ENCODE measurements around the gene TBC1D4.

The TBC1D4 gene

DNA sequence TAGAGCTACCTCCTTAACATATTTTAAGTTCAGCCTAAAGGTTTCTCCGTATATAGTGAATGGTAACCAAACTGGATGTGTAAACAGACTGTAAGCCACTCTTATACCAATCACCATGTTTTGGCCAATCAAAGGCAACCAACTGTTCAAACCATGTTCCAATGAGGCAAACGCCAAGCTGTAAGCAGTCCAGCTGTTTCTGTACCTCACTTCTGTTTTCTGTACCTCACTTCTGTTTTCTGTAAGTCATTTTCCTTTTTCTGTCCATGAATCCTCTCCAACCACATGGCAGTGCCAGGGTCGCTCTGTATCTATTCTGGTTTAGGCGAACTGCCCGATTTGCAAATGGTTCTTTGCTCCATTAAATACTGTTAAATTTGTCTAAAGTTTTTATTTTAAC, 31.3 kb upstream of the TBC1D4 start:
- TF ChIP-seq SIN3A (IDR thresholded peaks at IDR 0.05; ENCODE audit: borderline replicate concordance, insufficient read depth, low read length) (no peak), POLR2AphosphoS5 (IDR thresholded peaks at IDR 0.05; ENCODE audit: low read depth, low read length) (no peak), FOXP2 (optimal IDR thresholded peaks at IDR 0.05; ENCODE audit: borderline replicate concordance, extremely low read depth, extremely low read length, insufficient read depth) (no peak), TAF1 (IDR thresholded peaks at IDR 0.05; ENCODE audit: borderline replicate concordance, insufficient read depth, low read length) (no peak)
- TF ChIP-seq, protein P1, sequence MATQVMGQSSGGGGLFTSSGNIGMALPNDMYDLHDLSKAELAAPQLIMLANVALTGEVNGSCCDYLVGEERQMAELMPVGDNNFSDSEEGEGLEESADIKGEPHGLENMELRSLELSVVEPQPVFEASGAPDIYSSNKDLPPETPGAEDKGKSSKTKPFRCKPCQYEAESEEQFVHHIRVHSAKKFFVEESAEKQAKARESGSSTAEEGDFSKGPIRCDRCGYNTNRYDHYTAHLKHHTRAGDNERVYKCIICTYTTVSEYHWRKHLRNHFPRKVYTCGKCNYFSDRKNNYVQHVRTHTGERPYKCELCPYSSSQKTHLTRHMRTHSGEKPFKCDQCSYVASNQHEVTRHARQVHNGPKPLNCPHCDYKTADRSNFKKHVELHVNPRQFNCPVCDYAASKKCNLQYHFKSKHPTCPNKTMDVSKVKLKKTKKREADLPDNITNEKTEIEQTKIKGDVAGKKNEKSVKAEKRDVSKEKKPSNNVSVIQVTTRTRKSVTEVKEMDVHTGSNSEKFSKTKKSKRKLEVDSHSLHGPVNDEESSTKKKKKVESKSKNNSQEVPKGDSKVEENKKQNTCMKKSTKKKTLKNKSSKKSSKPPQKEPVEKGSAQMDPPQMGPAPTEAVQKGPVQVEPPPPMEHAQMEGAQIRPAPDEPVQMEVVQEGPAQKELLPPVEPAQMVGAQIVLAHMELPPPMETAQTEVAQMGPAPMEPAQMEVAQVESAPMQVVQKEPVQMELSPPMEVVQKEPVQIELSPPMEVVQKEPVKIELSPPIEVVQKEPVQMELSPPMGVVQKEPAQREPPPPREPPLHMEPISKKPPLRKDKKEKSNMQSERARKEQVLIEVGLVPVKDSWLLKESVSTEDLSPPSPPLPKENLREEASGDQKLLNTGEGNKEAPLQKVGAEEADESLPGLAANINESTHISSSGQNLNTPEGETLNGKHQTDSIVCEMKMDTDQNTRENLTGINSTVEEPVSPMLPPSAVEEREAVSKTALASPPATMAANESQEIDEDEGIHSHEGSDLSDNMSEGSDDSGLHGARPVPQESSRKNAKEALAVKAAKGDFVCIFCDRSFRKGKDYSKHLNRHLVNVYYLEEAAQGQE (IDR thresholded peaks at IDR 0.05; ENCODE audit: insufficient read depth in 1 of 2, low read depth in 2 of 2, low read length in 2 of 2): no peak

GRCh38 chr13:75512253-75512652, 30.3 kb upstream of the TBC1D4 start:
- TF ChIP-seq, protein P1 (IDR thresholded peaks at IDR 0.05; ENCODE audit: insufficient read depth in 1 of 2, low read depth in 2 of 2, low read length in 2 of 2): no peak

DNA sequence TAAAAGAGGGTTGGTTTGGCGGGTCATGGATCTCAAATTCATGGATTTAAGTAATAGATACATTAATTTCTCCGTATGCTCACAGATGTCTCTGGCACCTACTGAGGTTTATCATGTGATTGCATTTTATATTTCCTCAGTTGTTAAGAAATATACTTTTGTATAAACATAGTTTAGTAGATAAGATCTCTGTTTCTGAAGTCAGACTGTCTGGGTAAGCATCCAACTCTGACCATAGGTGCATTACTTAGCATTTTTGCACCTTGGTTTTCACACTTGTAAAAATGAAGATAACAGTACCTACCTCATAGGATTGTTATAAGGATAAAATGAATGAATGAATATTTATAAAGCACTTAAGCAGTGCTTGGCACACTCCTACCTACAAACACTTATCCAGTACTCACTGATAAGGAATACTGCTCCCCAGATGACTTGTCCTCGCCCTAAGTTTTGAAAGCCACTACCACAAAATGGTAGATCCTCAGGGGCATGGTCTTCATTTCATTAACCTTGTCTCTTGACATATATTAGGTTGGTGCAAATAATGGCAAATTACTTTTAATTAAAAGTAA, 29.2 kb upstream of the TBC1D4 start:
- TF ChIP-seq SIN3A (IDR thresholded peaks at IDR 0.05; ENCODE audit: borderline replicate concordance, insufficient read depth, low read length): no peak
- TF ChIP-seq TAF1 (IDR thresholded peaks at IDR 0.05; ENCODE audit: borderline replicate concordance, insufficient read depth, low read length): no peak
- TF ChIP-seq FOXP2 (optimal IDR thresholded peaks at IDR 0.05; ENCODE audit: borderline replicate concordance, extremely low read depth, extremely low read length, insufficient read depth): no peak
- no peak for TF ChIP-seq POLR2AphosphoS5 (IDR thresholded peaks at IDR 0.05; ENCODE audit: low read depth, low read length)

DNA sequence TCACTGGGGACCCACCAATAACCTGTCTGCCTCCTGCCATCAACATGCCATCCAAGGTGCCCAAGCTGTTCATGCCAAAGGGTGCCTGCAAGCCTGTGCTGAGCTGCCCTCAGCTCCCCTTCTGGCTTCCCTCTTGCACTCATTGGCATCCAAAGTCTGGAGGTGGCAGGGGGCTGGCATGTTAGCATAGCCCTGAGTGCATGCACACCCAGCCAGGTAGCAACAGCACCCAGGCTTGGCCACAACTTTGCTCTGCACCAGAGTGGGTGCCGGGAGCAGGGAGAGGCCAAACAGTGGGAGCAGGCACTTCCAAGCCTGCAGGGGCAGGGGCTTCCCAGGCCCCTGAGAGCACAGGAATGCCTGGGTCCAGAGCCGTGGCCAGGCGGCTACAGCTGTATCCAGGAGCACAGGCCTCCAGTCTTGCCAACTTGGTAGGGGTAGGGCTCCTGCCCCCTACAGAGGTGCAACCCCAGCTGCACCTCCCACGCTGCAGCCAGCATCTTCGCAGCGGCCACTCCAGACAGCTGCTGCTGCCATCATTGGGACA, 26.1 kb upstream of the TBC1D4 start:
- no peak for TF ChIP-seq SIN3A (IDR thresholded peaks at IDR 0.05; ENCODE audit: borderline replicate concordance, insufficient read depth, low read length)
- TF ChIP-seq FOXP2 (optimal IDR thresholded peaks at IDR 0.05; ENCODE audit: borderline replicate concordance, extremely low read depth, extremely low read length, insufficient read depth): no peak
- no peak for TF ChIP-seq TAF1 (IDR thresholded peaks at IDR 0.05; ENCODE audit: borderline replicate concordance, insufficient read depth, low read length)
- TF ChIP-seq, protein P1 (IDR thresholded peaks at IDR 0.05; ENCODE audit: insufficient read depth in 1 of 2, low read depth in 2 of 2, low read length in 2 of 2): no peak
- TF ChIP-seq POLR2AphosphoS5 (IDR thresholded peaks at IDR 0.05; ENCODE audit: low read depth, low read length): no peak

GRCh38 chr13:75507027-75508001, 25.3 kb upstream of the TBC1D4 start:
- TF ChIP-seq, protein P1 (IDR thresholded peaks at IDR 0.05; ENCODE audit: insufficient read depth in 1 of 2, low read depth in 2 of 2, low read length in 2 of 2): no peak
- TF ChIP-seq TAF1 (IDR thresholded peaks at IDR 0.05; ENCODE audit: borderline replicate concordance, insufficient read depth, low read length): no peak
- TF ChIP-seq POLR2AphosphoS5 (IDR thresholded peaks at IDR 0.05; ENCODE audit: low read depth, low read length): no peak
- TF ChIP-seq SIN3A (IDR thresholded peaks at IDR 0.05; ENCODE audit: borderline replicate concordance, insufficient read depth, low read length): no peak
- TF ChIP-seq FOXP2 (optimal IDR thresholded peaks at IDR 0.05; ENCODE audit: borderline replicate concordance, extremely low read depth, extremely low read length, insufficient read depth): no peak
